ENCODE results near the gene GDI2.

The GDI2 gene

DNA sequence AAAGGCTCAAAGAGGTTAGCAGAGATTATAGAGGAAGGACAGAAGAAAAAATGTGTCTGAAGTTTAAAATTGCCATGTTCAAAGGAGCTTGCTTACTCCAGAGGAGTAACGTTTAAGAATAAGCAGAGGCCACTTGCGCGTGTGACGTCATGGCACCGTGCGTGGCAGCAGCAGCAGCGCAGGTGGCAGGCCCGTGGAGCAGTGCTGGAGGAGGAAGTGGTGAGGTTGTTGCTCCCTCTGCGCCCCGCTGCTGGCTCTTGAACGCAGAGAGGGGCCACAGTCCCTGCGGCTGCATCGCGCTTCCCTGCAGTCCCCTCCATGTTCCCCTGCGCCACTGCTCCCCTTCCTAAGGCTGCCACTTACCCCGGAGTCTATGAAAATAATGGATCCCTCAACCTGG, 37.5 kb downstream of the GDI2 start:
- DNase-seq (ENCODE audit: low read depth, low spot score) = no peak
- no peak overlapping the region for H3K4me3 ChIP-seq (ENCODE audit: low read depth, low read length)
- TF ChIP-seq, protein P1, sequence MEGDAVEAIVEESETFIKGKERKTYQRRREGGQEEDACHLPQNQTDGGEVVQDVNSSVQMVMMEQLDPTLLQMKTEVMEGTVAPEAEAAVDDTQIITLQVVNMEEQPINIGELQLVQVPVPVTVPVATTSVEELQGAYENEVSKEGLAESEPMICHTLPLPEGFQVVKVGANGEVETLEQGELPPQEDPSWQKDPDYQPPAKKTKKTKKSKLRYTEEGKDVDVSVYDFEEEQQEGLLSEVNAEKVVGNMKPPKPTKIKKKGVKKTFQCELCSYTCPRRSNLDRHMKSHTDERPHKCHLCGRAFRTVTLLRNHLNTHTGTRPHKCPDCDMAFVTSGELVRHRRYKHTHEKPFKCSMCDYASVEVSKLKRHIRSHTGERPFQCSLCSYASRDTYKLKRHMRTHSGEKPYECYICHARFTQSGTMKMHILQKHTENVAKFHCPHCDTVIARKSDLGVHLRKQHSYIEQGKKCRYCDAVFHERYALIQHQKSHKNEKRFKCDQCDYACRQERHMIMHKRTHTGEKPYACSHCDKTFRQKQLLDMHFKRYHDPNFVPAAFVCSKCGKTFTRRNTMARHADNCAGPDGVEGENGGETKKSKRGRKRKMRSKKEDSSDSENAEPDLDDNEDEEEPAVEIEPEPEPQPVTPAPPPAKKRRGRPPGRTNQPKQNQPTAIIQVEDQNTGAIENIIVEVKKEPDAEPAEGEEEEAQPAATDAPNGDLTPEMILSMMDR (IDR thresholded peaks at IDR 0.05; ENCODE audit: insufficient read depth, low read length, missing control alignments) = no peak
- CTCF ChIA-PET = interaction anchor here (1.2 to 2.1 kb wide), 2 partner anchors 13 to 96 kb away, joined by 3 to 6 read pairs; no protein-coding TSS in a partner anchor
- POLR2A ChIA-PET = no interaction called here

DNA sequence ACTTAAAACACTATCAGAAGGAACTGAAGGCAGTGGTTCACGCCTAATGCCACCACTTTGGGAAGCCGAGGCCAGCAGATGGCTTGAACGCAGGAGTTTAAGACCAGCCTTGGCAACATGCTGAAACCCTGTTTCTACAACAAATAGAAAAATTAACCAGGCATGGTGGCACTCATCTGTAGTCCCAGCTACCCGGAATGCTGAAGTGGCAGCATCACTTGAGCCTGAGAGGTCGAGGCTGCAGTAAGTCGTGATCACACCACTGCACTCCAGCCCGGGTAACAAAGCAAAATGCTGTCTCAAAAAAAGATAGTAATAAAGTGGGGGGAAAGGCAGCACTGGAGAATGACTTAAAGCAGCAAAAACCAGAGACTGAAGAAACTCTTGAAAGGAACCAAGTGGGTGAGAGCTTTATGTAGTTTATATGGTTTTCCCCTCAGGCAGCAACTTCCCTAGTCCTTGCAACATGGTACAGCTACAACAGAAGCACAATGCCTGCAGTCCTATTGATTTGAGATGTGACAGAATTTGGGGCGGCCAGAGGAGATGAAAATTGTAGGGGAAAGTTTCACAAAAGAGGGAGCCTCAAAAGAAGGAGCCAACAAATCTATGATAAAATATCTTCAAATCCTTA, 38.1 kb downstream of the GDI2 start:
- POLR2A ChIA-PET = no interaction called here
- no peak for DNase-seq (ENCODE audit: low read depth, low spot score)
- H3K4me3 ChIP-seq (ENCODE audit: low read depth, low read length) = no peak overlapping the region
- TF ChIP-seq, protein P1 (IDR thresholded peaks at IDR 0.05; ENCODE audit: insufficient read depth, low read length, missing control alignments) = no peak
- CTCF ChIA-PET = interaction anchor here (1.3 to 2.1 kb wide), 2 partner anchors 12 to 34 kb away, joined by 3 to 6 read pairs; no protein-coding TSS in a partner anchor

DNA sequence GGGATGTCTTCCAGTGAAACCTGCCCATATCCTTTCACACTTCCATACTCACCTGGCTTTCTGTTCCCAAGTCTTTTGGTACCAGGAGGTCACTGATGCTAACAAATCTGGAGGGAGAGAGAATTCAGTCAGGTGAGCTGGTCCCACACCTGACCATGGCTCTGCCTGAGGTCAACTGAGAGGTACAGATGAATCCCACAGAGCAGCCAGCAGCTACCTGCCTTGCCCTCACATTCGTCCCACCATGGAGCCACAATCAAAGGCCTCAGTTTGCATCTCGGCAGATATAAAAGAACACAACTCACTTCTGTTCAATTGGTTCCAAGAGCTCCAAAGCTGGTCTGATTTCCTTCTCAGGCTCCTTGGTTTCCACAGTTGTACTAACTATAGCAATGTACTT, 47.0 kb downstream of the GDI2 start:
- TF ChIP-seq, protein P1 (IDR thresholded peaks at IDR 0.05; ENCODE audit: insufficient read depth, low read length, missing control alignments) = no peak
- ChIA-PET CTCF (no interaction called here), POLR2A (no interaction called here)
- no peak for DNase-seq (ENCODE audit: low read depth, low spot score)
- H3K4me3 ChIP-seq (ENCODE audit: low read depth, low read length) = no peak overlapping the region

DNA sequence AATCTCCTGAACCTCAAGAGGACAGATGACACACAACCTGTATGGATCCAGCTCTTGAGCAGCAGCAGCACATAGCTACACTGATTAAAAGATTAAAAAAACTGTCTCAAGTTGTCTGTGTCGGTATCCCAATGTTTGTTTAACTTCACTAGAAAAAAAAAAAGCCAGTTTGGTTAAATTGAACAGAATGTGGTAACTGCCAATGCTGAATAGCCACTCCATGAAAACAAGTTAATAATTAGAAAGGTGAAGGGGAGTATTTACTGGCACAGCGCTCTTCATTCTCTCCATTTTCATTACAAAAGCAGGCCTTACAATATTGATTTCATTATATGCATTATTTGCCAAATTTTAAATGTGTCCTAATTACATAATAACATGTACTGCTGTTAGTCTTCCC, 47.6 kb downstream of the GDI2 start:
- H3K4me3 ChIP-seq (ENCODE audit: low read depth, low read length) = no peak overlapping the region
- POLR2A ChIA-PET = no interaction called here
- CTCF ChIA-PET = no interaction called here
- DNase-seq (ENCODE audit: low read depth, low spot score) = no peak
- TF ChIP-seq, protein P1 (IDR thresholded peaks at IDR 0.05; ENCODE audit: insufficient read depth, low read length, missing control alignments) = no peak

DNA sequence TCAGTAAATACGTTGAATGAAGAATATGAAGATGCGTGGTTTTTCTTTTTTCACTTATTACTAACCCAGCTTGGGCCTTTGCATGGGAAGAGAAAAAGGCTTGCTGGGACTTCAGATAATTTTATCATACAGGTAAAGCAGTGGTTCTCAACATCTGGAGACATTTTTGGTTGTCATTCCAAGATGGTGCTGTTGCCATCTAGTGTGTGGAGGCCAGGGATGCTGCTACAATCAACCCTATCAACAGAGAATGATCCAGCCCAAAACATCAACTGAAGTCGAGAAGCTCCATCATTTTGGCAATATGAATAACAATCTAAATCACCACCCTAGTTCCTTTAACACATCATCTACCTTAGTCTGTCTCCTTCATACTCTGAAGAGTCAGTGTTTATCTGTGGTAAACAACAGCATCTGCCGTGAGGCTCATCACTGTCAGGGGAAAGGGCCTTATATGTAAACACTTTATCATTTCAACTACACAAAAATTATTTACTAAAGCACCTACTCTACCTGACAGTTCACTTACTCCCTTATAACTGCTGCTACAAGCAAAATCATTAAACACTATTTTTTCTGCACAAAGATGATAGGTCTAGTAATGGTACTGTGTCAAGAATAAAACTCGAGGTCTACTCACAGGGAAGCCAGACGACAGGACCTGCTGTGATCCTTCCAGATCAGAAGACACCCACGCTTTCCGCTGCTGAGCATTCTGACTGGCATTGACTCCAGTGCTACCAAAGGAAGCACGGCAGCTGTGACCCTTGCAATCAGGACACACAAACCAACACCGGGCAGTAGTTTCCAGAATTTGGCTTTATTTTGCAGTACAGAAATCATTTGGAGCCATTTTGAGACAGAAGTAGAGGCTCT, 48.6 kb downstream of the GDI2 start:
- TF ChIP-seq, protein P1 (IDR thresholded peaks at IDR 0.05; ENCODE audit: insufficient read depth, low read length, missing control alignments) = no peak
- POLR2A ChIA-PET = no interaction called here
- H3K4me3 ChIP-seq (ENCODE audit: low read depth, low read length) = no peak overlapping the region
- no peak for DNase-seq (ENCODE audit: low read depth, low spot score)
- CTCF ChIA-PET = no interaction called here

DNA sequence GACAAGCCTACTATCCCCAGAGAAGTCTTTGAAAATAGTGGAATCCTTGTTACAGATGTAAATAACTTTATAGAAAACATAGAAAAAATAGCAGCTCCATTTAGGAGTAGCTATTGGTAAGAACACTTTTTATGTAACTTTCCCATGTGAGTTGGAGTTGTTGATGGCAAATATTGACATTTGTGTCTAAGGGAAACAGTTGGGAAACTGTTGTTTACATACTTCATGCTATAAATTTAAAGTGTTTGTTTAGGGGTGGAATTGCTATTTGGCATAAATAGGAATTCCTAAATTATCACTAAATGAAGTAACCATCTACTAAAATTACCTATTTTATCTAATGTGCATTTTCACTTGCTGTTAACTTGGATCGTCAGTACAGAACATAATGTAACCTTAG, 50.7 kb downstream of the GDI2 start:
- ChIA-PET CTCF (interaction anchor here (0.9 to 1.0 kb wide), 2 partner anchors 13 to 16 kb away, joined by 3 to 6 read pairs; no protein-coding TSS in a partner anchor), POLR2A (interaction anchor here (0.7 kb wide), 1 partner anchor 33 kb away, joined by 3 read pairs; no protein-coding TSS in a partner anchor)
- TF ChIP-seq, protein P1 (IDR thresholded peaks at IDR 0.05; ENCODE audit: insufficient read depth, low read length, missing control alignments) = no peak
- H3K4me3 ChIP-seq (ENCODE audit: low read depth, low read length) = no peak overlapping the region
- DNase-seq (ENCODE audit: low read depth, low spot score) = no peak

Data from AG04449 (cell line).